Right lobe of liver (tissue), 4 donors: ENCODE measurements around the gene KRT36.

Experiments used
- POLR2A ChIP-seq: fragments of 450-650 bp; IDR thresholded peaks from one replicate; pipeline ENCODE4 v1.6.1; 2017; ENCODE audit warnings: antibody characterized with exemption, mild to moderate bottlenecking
- TF ChIP-seq, protein P1 (sequence below), 4 donors: fragments of 200-600 bp in 3 of 4; fragments of 450-650 bp in 1 of 4; IDR thresholded peaks; one replicate each; pipeline versions ENCODE4 v1.5.1 to v1.8.0; 2016 to 2022; ENCODE audit warnings: antibody characterized with exemption in 4 of 4, mild to moderate bottlenecking in 2 of 4
- donor health status: DM: no; HTN: no; CAD: no.
- donor health status: DM: no; HTN: no; CAD: no.
- donor health status: DM: no; HTN: yes; CAD: no.

DNA sequence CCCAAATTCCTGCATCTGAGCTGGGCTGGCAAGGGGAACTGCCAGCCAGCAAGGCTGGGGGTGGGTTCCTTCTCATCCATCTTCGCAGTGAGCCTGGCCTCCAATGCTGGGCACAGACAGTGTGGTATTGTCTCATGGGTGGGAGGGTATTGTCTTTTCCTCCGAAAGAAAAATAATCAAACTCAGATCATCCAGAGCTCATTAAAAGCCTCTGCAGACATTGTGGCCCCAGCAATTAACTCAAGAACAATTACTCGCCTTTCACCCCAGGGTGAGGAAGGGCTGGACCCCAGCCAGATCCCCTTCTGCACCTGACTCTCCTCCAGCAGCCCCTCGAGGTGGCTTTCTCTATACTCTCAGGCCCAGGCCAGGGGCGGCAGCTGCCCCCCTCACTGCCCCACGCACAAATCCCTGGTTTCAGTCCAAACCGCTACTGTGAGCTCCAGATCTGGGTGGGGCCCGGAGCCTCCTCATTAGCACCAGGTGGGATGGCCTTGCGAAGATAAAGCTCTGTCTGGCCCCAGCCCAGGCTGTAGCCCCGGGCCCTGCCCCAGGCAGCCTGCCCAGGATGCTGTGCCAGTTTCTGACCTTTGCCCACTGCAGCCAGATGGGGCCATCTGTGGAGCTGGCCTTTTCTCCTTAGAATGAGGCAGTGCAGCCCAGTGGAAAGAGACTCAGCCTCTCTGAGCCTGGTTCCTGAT, 31.3 kb upstream of the KRT36 start:
- TF ChIP-seq, protein P1, sequence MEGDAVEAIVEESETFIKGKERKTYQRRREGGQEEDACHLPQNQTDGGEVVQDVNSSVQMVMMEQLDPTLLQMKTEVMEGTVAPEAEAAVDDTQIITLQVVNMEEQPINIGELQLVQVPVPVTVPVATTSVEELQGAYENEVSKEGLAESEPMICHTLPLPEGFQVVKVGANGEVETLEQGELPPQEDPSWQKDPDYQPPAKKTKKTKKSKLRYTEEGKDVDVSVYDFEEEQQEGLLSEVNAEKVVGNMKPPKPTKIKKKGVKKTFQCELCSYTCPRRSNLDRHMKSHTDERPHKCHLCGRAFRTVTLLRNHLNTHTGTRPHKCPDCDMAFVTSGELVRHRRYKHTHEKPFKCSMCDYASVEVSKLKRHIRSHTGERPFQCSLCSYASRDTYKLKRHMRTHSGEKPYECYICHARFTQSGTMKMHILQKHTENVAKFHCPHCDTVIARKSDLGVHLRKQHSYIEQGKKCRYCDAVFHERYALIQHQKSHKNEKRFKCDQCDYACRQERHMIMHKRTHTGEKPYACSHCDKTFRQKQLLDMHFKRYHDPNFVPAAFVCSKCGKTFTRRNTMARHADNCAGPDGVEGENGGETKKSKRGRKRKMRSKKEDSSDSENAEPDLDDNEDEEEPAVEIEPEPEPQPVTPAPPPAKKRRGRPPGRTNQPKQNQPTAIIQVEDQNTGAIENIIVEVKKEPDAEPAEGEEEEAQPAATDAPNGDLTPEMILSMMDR (IDR thresholded peaks at IDR 0.05) = no peak
- no peak for TF ChIP-seq POLR2A
